GM12874 (cell line): ENCODE measurements around the gene RPL23.

ENCODE experiments used
- TF ChIP-seq, protein P1 (sequence below): IDR thresholded peaks from 2 replicates; pipeline ENCODE4 v1.5.1; 2011; ENCODE audit warnings: low read depth, mild to moderate bottlenecking, control low read depth, low read length, moderate library complexity; ENCODE audit not compliant: insufficient read depth

Gene RPL23

DNA sequence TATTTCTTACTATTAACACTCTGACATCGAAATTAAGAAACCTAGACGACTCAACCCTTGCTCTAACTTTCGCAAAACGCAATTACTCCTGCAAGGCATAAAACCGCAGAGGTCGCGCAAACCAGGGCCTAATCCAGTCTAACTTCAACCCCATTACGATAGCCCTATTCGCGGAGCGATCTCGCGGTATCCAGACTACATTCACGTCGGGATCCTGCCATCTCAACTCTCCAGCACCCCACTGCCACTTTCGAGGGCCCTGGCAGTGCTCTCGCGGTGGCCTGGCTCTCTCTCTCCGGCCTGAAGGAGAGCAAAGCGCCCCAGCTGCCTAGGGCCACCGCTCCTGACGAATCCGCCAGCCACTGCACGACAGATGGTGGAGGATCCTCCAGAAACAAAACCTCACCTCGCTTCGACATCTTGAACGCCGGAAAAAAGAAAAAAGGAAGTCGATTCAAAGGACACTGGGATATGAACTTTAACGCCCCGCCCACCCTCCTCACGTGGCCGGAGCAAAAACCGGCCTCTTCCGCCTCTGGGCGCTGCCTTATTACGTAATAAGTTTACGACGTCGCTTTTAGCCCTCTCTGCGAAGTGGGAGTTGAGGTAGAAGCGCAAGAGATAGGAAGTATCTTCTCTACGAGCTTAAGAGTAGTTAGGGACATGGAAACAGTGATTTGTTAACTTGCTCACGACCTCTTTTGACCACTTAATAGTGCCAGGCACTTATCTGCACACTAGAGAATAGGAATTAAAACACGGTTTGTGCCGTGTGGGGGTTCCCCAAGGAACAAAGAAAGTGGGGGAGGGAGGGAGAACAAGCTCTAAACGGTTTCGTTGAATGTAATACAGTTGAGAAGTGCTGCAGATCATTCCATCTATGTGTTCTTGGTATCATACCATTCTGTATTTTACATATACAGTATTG lies at the start of gene RPL23:
Gene RPL23 (minus strand): TSS at position 430 of the 928 bp plus-strand sequence. CDS start 11 bp downstream, at position 419.
- TF ChIP-seq, protein P1, sequence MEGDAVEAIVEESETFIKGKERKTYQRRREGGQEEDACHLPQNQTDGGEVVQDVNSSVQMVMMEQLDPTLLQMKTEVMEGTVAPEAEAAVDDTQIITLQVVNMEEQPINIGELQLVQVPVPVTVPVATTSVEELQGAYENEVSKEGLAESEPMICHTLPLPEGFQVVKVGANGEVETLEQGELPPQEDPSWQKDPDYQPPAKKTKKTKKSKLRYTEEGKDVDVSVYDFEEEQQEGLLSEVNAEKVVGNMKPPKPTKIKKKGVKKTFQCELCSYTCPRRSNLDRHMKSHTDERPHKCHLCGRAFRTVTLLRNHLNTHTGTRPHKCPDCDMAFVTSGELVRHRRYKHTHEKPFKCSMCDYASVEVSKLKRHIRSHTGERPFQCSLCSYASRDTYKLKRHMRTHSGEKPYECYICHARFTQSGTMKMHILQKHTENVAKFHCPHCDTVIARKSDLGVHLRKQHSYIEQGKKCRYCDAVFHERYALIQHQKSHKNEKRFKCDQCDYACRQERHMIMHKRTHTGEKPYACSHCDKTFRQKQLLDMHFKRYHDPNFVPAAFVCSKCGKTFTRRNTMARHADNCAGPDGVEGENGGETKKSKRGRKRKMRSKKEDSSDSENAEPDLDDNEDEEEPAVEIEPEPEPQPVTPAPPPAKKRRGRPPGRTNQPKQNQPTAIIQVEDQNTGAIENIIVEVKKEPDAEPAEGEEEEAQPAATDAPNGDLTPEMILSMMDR: no peak

DNA sequence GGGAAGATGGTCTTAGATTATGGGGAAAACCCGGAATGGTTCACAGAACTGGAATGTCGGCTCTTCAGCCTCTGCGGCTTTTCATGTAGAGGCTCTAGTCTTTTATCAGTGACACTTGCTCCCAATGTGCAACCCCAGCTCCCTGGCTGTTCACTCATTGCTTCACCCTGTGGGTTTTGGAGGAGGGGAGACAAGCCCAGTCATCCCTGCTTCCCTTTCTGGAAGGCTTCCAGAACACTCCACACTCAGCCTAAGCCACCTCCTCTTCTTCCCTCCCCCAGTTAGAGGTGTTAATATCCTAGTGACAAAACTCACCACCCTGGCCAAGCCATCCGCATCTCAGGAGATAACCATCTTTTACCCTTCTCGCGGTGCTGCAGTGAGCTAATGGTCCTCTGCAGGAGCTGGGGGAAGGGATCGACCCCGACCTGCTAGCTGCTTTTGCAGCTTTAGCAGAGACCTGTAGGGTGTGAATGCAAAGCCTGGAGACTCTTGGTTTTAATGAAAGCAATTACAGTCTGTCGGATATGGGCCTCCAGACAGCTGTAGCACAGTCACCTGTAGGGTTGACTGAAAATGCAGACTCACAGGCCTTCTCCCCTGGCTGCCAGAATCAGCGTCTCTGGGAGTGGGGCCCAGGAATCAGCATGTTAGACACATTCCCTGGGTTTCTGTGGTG lies 47.6 kb upstream of the RPL23 start:
- TF ChIP-seq, protein P1: no peak

DNA sequence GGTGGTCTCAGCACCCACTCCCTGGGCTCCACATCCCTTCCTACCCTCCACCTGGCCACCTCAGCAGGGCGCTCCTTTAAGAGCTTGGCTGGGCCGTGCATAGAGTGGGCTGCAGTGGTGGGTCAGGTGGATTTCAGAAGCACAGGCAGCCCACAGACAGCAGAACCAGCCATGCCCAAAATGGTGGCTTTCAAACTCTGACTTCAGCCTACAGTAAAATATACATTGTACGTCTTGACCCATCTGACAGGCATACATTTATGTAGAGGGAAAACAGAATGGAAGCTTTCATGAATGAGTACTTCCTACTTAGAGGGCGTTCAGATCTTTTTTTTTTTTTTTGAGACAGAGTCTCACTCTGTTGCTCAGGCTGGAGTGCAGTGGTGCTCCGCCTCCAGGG lies 45.9 kb upstream of the RPL23 start:
- TF ChIP-seq, protein P1: no peak

DNA sequence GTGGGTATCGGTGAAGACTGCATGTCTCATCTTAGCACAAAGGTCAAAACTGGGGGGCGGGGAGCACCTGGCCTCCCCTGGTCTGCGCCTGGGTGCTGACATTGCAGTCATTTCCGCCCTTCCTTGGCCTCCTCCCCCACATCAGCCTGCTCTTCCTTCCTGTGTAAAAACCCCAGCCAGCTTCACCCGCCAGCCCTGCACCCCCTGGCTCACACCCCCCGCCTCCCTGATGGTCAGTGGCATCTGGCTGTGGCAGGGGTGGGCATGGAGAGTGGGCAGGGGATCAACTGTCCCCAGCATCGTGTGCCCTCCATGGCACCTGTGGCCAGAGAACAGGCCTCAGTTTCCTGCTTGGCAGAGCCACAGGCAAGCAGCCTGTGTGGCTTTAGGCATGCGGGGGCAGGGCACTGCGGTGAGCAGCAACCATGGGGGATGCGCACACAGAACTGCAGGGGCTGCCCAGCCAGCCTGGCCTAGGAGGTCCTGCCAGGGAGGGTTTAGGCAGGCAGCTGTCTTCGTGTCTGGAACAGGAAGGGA lies 45.4 kb upstream of the RPL23 start:
- TF ChIP-seq, protein P1: no peak

DNA sequence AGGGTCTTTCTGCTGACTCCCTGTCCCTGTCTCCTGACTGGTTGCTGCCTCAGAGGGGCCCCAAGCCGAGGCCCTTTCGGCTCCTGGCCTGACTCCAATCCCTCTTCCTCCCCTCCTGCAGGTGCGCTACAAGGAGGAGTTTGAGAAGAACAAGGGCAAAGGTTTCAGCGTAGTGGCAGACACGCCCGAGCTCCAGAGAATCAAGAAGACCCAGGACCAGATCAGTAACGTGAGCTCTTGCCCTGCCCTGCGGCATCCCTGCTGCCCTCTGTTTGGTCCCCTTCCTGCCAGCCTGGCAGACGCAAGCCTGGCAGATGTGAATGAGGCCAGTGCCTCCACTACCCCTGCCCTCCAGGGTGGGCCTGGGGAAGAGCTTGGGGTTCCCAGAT lies 44.8 kb upstream of the RPL23 start:
- TF ChIP-seq, protein P1: no peak

DNA sequence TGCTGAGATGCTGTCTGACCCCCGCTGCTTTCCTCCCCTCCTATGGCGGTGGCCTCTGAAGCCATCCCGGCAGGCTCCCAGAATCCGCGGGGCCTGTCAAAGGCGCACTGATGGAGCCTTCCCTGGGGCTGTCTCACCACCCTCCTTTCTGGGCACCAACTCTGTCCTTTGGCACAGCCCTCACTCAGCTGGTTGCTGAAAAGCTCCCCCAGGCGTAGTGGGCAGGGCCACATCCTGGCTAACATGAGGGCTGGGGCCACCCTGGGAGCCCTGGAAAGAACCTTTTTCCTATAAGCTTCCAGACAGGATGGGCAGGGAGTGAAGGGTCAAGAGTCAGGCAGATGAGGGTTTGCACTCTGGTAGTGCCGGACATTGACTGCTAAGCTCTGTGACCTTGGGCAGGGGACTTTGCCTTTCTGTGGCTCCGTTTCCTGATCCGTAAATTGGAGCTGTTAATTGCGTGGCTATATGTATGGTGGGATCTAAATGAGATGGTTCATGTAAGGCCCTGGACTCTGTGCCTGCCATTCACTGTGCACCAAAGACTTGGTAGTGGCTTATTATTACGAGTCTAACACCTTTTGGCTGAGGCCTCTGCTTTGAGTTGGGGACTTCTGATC lies 44.3 kb upstream of the RPL23 start:
- TF ChIP-seq, protein P1: no peak

DNA sequence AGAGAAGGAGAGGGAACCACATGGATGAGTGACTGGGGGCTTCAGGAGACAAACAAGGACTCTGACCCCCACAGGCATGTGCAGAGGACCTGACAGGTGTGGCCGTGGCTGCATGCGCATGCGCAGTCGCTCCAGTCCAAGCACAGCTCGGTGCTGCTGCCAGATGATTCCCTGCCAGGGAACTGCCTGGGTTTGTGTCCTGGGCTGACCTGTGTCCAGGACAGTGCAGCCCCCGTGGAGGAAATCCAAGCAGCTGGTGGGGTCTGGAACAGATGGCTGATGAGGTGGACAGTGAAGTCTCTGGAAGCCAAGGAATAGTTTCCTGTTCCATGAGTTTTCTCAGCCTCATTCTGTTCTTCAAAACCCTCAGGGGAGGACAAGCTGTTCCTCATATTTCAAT lies 43.7 kb upstream of the RPL23 start:
- TF ChIP-seq, protein P1: no peak
